SK-N-SH treated with all-trans-retinoic acid at 6 μM for 48 hours (cell line): ENCODE results near the gene ACTC1.

Experiments used
- ARNTL ChIP-seq: fragments of 450-650 bp; formaldehyde crosslinking; IDR thresholded peaks from 2 replicates; pipeline ENCODE4 v1.5.0; 2020; ENCODE audit warnings: low read depth, mild to moderate bottlenecking, moderate library complexity, borderline replicate concordance
- PATZ1 ChIP-seq: fragments of 250-450 bp; sonication (Bioruptor Pico); IDR thresholded peaks from 2 replicates; pipeline ENCODE4 v1.8.0; 2020; ENCODE audit warnings: mild to moderate bottlenecking, moderate library complexity, borderline replicate concordance
- SNAI2 ChIP-seq: fragments of 250-450 bp; sonication (Bioruptor Pico); IDR thresholded peaks from 2 replicates; pipeline ENCODE4 v1.5.0; 2020; ENCODE audit warnings: mild to moderate bottlenecking, moderate library complexity
- TCF4 ChIP-seq: fragments of 250-450 bp; sonication (Bioruptor Pico); IDR thresholded peaks from 2 replicates; pipeline ENCODE4 v1.8.0; 2021; ENCODE audit warnings: mild to moderate bottlenecking, moderate library complexity, borderline replicate concordance
- ZFP3 ChIP-seq: fragments of 250-450 bp; sonication (Bioruptor Pico); IDR thresholded peaks from 2 replicates; pipeline ENCODE4 v1.5.0; 2020; ENCODE audit warnings: mild to moderate bottlenecking, moderate library complexity
- ZNF565 ChIP-seq: fragments of 450-650 bp; formaldehyde crosslinking; conservative IDR thresholded peaks from 2 replicates; pipeline ENCODE4 v1.5.0; 2020; ENCODE audit warnings: low read depth, mild to moderate bottlenecking, moderate library complexity
- ZNF70 ChIP-seq: fragments of 450-650 bp; formaldehyde crosslinking; IDR thresholded peaks from 2 replicates; pipeline ENCODE4 v1.5.0; 2020; ENCODE audit warnings: mild to moderate bottlenecking, moderate library complexity
- ZNF8 ChIP-seq: fragments of 450-650 bp; formaldehyde crosslinking; IDR thresholded peaks from 2 replicates; pipeline ENCODE4 v1.5.0; 2020; ENCODE audit warnings: mild to moderate bottlenecking, moderate library complexity
- TF ChIP-seq, protein P1 (sequence below): fragments of 250-450 bp; sonication (Bioruptor Pico); IDR thresholded peaks from 2 replicates; pipeline ENCODE4 v1.5.1; 2020; ENCODE audit warnings: low read depth, mild to moderate bottlenecking, moderate library complexity
- TF ChIP-seq, protein P2 (sequence below): fragments of 250-450 bp; sonication (Bioruptor Pico); IDR thresholded peaks from 2 replicates; pipeline ENCODE4 v1.8.0; 2021; ENCODE audit warnings: low read depth, mild to moderate bottlenecking, moderate library complexity, borderline replicate concordance

GRCh38 chr15:34789326-34789725 lies 6.0 kb downstream of the ACTC1 start:
- TF ChIP-seq ZNF70 (CRISPR knock-in tag), result no peak
- no peak for TF ChIP-seq PATZ1 (CRISPR knock-in tag)
- TF ChIP-seq, protein P1, sequence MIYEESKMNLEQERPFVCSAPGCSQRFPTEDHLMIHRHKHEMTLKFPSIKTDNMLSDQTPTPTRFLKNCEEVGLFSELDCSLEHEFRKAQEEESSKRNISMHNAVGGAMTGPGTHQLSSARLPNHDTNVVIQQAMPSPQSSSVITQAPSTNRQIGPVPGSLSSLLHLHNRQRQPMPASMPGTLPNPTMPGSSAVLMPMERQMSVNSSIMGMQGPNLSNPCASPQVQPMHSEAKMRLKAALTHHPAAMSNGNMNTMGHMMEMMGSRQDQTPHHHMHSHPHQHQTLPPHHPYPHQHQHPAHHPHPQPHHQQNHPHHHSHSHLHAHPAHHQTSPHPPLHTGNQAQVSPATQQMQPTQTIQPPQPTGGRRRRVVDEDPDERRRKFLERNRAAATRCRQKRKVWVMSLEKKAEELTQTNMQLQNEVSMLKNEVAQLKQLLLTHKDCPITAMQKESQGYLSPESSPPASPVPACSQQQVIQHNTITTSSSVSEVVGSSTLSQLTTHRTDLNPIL (CRISPR knock-in tag), result no peak
- no peak for TF ChIP-seq SNAI2 (CRISPR knock-in tag)
- TF ChIP-seq ZFP3, result no peak
- TF ChIP-seq ARNTL (CRISPR knock-in tag), result no peak
- no peak for TF ChIP-seq TCF4 (CRISPR knock-in tag)
- TF ChIP-seq, protein P2, sequence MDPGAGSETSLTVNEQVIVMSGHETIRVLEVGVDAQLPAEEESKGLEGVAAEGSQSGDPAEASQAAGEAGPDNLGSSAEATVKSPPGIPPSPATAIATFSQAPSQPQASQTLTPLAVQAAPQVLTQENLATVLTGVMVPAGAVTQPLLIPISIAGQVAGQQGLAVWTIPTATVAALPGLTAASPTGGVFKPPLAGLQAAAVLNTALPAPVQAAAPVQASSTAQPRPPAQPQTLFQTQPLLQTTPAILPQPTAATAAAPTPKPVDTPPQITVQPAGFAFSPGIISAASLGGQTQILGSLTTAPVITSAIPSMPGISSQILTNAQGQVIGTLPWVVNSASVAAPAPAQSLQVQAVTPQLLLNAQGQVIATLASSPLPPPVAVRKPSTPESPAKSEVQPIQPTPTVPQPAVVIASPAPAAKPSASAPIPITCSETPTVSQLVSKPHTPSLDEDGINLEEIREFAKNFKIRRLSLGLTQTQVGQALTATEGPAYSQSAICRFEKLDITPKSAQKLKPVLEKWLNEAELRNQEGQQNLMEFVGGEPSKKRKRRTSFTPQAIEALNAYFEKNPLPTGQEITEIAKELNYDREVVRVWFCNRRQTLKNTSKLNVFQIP, result no peak
- TF ChIP-seq ZNF8 (CRISPR knock-in tag), result no peak
- TF ChIP-seq ZNF565 (CRISPR knock-in tag), result no peak
